ENCODE data around the gene PSMD12.

- TF ChIP-seq CTCF (conservative IDR thresholded peaks at IDR 0.05 in 1 of 2, IDR thresholded peaks at IDR 0.05 in 1 of 2; ENCODE audit: low read depth in 1 of 2, low read length in 2 of 2) (no peak), EZH2 (IDR thresholded peaks at IDR 0.05; ENCODE audit: low read length, missing control alignments) (no peak)
Measured at GRCh38 chr17:67343237-67343636, 23.1 kb downstream of the PSMD12 start.

Data from fibroblast of lung (primary cell).